Choroid plexus epithelial cell (primary cell): ENCODE data around the gene MAP4K5.

Experiments
- DNase-seq: peaks from one replicate; pipeline ENCODE4 v3.0.0-alpha.2; 2010; ENCODE audit warnings: low read depth
- H3K4me3 ChIP-seq: 2 replicates; pipeline ENCODE4 v1.5.1; 2011; ENCODE audit warnings: low read depth, mild to moderate bottlenecking, control low read depth, low read length, moderate library complexity
- CTCF ChIP-seq: conservative IDR thresholded peaks from 2 replicates; pipeline ENCODE4 v1.5.1; 2011; ENCODE audit warnings: low read depth, mild to moderate bottlenecking, control low read depth, inconsistent platforms, low read length, moderate library complexity

Gene MAP4K5

GRCh38 chr14:50524731-50525515 is 7.4 kb downstream of the MAP4K5 start:
- TF ChIP-seq CTCF, result no peak
- H3K4me3 ChIP-seq, result no peak overlapping the region
- DNase-seq, result no peak

GRCh38 chr14:50524060-50524459 is 8.3 kb downstream of the MAP4K5 start:
- DNase-seq, result no peak
- no peak for TF ChIP-seq CTCF

DNA sequence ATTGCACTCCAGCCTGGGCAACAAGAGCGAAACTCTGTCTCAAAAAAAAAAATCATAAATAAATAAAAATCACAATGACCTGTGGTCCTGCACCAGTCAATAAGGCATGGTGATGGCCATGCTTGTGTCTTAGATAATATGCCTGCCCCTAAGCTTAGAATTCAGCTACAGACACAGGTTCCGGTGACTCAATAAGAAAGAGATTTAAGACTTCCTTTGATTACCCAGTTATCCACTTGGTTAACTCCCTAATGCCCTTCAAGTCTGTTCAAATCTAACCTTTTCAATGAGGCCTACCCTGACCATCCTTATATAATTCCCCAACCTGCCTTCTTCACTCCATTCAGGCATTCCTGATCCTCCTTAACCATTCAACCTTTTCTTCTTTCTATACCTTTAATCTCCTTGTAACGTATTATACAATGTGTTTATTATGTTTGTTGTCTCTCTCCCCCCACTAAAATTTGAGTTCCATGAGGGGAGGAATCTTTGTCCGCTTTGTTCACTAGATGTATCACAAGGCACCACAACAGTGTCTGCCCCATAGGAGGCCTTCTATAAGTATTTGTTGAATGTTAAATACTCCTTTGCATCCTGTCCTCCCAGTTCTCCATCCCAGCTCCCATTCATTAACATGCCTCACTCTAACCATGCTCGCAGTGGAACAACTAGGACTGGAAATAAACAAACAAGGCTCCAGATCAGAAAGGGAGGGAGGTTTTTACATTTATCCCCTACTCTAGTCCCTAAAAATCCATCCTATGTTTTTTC is 8.9 kb downstream of the MAP4K5 start:
- no peak overlapping the region for H3K4me3 ChIP-seq
- no peak for DNase-seq

More at GRCh38 chr14:50524060-50524459, 8.3 kb downstream of the MAP4K5 start:
- H3K4me3 ChIP-seq, result no peak overlapping the region

DNA sequence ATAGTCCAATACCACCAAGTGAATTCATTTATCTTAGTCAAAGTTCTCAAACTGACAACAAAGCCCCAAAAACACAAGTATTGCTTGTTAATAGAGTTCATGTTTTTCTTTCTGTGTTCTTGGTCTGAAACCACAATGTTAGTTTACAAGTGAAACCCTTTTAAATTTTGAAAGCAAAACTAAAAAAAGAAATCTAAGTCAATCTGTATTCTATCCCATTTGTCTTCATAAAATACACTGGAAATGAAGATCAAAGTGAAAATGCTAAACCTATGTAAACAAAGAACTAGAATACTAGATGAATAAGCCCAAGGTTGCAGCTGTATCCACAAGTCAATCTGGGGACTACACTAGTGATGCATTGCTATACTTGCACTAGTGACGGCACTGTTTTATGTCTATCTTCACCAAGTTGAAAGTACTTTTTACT is 10.4 kb downstream of the MAP4K5 start:
- TF ChIP-seq CTCF, result no peak
- no peak overlapping the region for H3K4me3 ChIP-seq
- peak; percentile 62 for DNase-seq

More for the DNA sequence above, 8.9 kb downstream of the MAP4K5 start:
- no peak for TF ChIP-seq CTCF

- no peak overlapping the region for H3K4me3 ChIP-seq
- DNase-seq, result peak; percentile 88
- no peak for TF ChIP-seq CTCF
Observed at GRCh38 chr14:50520947-50521815, 11.2 kb downstream of the MAP4K5 start.

DNA sequence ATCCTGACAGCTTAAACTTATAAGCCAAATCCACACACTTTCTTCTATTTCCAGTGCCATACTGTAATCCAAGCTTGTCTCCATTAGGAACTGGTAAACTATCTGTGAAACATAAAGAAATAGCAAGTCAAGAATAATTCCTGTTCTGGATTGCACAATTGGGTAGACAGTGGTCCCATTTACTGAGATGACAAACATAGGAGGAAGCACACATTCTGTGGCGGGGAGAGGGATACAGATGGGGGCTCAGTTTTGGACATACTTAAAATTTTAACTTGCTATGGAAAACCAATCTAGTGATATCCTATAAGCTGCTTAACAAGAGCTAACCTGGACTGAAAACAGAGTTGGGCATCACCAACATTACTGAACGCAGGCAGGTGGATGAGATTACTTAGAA is 16.3 kb downstream of the MAP4K5 start:
- no peak for TF ChIP-seq CTCF
- no peak for DNase-seq
- no peak overlapping the region for H3K4me3 ChIP-seq
